GM19463 (cell line): ENCODE data around the gene SH3BGR.

ENCODE experiments used
- ATAC-seq: cut with Tn5 transposase; IDR thresholded peaks from one replicate; pipeline ENCODE4 v1.9.1; 2021; ENCODE audit warnings: mild to moderate bottlenecking, moderate library complexity; ENCODE audit not compliant: unreplicated experiment

SH3BGR gene

DNA sequence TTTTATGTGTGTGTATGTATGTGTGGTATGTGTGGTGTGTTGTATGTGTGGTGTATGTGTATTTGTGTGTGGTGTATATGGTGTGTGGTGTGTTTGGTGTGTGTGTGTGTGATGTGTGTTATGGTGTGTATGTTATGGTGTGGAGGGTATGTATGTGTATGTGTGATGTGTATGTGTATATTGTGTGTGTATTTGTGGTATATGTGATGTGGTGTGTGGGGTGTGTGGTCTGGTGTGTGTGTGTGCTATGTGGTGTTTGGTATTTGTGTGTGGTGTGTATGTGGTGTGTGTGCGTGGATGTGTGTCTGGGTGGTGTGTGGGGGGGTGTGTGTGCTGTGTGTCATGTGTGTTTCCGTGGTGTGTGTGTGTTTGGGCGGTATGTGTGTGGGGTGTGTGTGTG, 59.3 kb downstream of the SH3BGR start:
- ATAC-seq = no peak

GRCh38 chr21:39513735-39514134, 62.0 kb downstream of the SH3BGR start:
- no peak for ATAC-seq

- no peak for ATAC-seq
These were observed 64.1 kb downstream of the SH3BGR start for GRCh38 chr21:39515684-39516472.

GRCh38 chr21:39518055-39518846, 66.5 kb downstream of the SH3BGR start:
- ATAC-seq = peak; percentile 73

- no peak for ATAC-seq
These were observed 67.1 kb downstream of the SH3BGR start for GRCh38 chr21:39518847-39519210.

DNA sequence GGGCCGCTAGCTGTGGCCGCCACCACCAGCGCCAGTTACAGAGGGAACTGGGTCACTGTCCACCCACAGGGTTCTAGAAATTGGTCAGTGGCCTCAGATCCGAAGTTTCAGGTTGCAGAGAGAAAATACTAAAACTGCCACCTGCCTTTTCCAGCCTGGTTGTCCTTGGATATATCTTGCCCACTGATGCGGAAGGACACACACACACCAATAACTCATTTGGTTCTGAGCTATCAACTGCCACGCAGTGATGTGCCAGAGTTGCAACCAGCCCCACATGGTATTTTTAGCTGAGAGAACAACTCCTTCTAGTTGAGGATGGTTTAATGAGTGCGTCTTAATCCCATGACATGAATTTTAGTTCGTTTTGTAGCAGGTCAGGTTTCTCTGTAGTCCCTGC, 68.1 kb downstream of the SH3BGR start:
- ATAC-seq = no peak

DNA sequence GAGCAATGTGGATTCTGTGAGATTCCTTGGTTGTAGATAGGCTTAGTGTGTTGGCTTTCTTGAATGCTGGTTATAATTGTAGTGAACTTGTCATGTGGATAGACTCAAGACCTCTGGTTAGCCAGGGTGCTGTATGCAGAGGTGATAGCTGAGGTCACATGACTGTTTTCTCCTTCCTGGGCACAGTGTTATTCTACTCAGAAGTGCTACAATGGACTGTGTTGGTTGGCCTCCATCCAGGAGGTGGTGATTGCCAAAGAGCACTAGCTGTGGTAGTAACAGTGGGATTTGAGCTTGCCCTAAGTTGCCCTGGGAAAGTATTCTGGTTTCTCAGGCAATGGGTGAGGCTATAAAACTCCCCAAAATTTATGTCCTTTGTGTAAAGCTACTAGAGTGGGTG, 71.6 kb downstream of the SH3BGR start:
- no peak for ATAC-seq

- no peak for ATAC-seq
These were observed 72.1 kb downstream of the SH3BGR start for GRCh38 chr21:39523915-39524314.

- ATAC-seq = no peak
These were observed 73.4 kb downstream of the SH3BGR start for GRCh38 chr21:39525129-39525528.

DNA sequence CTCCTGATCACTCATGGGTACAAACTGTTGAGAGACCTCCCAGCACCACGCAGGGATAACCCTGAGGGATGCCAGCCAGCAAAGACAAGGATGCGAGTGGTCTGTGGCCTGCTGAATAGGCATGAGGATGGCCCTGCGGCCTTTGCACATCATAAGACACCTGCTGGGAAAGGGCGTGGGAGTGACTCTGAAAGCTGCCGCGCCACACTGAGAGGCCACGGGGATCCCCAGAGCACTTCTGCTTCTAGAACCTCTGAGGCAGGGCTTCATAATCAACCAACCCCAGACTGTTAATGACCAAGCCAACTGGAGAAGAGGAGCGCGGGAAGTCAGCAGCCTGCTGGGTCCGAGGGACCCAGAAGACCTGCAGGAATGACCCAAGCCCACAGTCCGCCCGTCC, 73.8 kb downstream of the SH3BGR start:
- ATAC-seq = no peak

DNA sequence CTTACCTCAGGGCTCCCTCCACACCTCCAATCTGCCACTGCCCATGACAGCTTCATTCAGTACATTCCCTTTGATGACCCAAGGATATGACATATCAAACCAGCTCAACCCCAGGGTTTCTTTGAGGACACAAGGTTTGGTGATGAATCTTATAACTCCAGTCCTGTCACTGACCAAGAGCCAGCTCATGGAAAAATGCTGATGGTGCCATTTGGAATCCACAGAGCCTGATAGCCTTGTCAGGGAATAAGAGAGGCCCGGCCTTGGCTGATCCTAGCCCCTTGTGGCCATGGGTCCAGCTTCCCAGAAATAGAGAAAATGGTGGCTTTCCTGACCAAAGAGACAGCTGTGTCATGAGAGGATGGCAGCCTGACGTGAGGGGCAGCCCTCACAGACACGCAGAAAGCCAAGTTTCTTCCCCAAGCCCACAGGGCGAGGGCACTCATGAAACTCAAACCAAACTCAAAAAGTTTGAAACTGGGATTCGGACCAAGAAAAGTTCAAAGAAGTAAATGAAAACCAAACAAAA, 75.4 kb downstream of the SH3BGR start:
- ATAC-seq = no peak

DNA sequence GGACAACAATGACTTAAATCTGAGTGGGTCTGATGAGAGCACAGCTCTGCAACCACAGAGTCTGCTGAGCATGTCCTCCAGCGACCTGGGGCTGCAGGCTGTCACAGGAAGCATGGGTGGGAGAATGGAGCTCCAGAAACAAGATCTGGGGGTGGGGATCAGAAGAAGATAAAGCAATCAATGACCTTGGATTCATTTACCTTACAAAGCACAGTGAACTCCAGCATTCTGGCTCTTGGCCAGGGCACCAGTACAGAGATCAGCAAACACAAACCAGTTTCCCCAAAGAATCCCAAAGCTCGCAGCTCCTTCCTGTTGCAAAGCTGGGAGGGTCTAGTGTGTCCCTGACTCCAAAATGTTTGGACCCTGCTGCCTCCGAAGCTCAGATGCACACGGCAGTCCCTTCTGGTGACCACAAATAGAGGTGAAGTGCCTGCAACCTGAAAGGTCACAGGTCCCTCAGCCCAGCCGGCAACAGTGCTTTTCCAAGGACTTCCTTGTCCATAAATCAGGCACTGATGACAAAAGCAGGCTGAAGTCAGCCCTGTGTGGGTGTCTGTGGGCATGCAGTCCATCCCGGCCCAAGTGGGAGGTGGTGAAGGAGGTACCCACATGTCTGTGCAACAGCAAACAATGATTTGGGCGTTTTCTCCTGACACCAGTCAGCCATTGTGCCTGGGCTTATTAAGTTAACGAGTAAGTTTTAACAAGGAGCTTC, 76.1 kb downstream of the SH3BGR start:
- ATAC-seq = no peak

GRCh38 chr21:39529026-39529425, 77.3 kb downstream of the SH3BGR start:
- no peak for ATAC-seq

DNA sequence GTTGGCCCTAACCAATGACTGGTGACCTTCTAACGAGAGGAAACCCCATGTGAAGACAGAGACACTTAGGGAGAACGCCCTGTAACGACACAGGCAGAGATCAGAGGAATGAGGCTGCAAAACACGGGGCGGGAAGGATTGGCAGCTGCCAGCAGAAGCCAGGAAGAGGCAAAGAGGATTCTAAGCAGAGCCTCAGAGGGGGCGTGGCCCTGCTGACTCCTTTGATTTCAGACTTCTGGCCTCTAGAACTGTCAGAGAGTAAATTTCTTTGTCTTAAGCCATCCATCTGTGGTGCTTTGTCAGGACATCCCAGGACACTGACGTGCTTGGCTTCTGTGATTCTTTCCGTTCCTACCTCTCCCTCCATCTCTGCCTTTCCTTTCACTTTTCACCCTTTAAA, 79.3 kb downstream of the SH3BGR start:
- no peak for ATAC-seq

DNA sequence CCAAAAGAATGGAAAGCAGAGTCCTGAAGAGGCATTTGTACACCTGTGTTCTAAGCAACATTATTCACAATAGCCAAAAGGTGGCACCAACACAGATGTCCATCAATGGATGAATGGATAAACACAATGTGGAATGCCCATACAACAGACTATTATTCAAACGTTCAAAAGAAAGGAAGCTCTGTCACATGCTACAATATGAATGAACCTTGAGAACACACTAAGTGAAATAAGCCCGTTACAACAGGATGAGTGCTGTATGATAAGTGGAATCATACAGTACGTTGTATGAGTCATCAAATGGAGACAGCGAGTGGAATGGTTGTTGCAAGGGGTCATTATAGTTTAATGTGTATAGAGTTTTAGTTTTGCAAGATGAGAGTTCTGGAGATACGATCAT, 80.1 kb downstream of the SH3BGR start:
- no peak for ATAC-seq

GRCh38 chr21:39533545-39534380, 82.0 kb downstream of the SH3BGR start:
- no peak for ATAC-seq

GRCh38 chr21:39535646-39536437, 84.1 kb downstream of the SH3BGR start:
- ATAC-seq = no peak

GRCh38 chr21:39536835-39537234, 85.1 kb downstream of the SH3BGR start:
- ATAC-seq = no peak

GRCh38 chr21:39537571-39537970, 85.8 kb downstream of the SH3BGR start:
- ATAC-seq = no peak
